Activated naive CD8-positive, alpha-beta T cell (primary cell): Measurements from ENCODE around the gene NTN1.
"Not testable (repeated sequence)": the region's sequence is repeated elsewhere in the genome, so short reads cannot be mapped to it uniquely, and the experiment has no call there.

Source experiments
- H3K27ac Mint-ChIP-seq: one replicate; pipeline ENCODE4 v1.8.0; 2021; ENCODE audit warnings: mixed read lengths
- H3K27me3 Mint-ChIP-seq: one replicate; pipeline ENCODE4 v1.8.0; 2021; ENCODE audit warnings: mixed read lengths
- H3K36me3 Mint-ChIP-seq: one replicate; pipeline ENCODE4 v1.8.0; 2021; ENCODE audit warnings: mixed read lengths
- H3K4me1 Mint-ChIP-seq: one replicate; pipeline ENCODE4 v1.8.0; 2021; ENCODE audit warnings: low read depth, mixed read lengths
- H3K4me3 Mint-ChIP-seq: one replicate; pipeline ENCODE4 v1.8.0; 2021; ENCODE audit warnings: mild to moderate bottlenecking, mixed read lengths
- H3K9me3 Mint-ChIP-seq: one replicate; pipeline ENCODE4 v1.8.0; 2021; ENCODE audit warnings: low read depth, mixed read lengths

The NTN1 gene

DNA sequence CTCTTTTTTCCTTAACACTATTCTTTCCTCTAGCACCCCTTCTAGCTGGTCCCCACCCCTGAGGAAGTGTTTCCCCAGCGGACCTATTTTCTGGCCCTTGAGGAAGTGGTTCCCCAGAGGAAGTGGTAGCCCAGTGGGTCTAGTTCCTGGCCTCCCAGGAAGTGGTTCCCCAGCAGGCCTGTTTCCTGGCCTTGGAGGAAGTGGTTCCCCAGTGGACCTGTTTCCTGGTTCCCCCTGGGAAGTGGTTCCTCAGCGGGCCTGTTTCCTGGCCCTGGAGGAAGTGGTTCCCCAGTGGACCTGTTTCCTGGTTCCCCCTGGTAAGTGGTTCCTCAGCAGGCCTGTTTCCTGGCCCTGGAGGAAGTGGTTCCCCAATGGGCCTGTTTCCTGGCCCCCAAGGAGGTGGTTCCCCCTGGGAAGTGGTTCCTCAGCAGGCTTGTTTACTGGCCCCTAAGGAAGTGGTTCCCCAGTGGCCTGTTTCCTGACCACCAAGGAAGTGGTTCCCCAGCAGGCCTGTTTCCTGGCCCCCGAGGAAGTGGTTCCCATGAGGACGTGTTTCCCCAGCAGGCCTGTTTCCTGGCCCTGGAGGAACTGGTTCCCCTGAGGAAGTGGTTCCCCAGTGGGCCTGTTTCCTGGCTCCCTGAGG is 58.3 kb downstream of the NTN1 start:
- Mint-ChIP-seq H3K9me3 (peaks cover 4% of the 10 kb centered on the region), H3K27me3 (no peaks in the 10 kb centered on the region), H3K27ac (no peak overlapping the region), H3K4me1 (peaks cover 26% of the 10 kb centered on the region), H3K4me3 (no peak overlapping the region), H3K36me3 (no peaks in the 10 kb centered on the region)

GRCh38 chr17:9080296-9080914 is 59.1 kb downstream of the NTN1 start:
- peaks cover 26% of the 10 kb centered on the region for H3K4me1 Mint-ChIP-seq
- peak overlapping the region; percentile 94 for H3K27ac Mint-ChIP-seq
- H3K36me3 Mint-ChIP-seq = no peaks in the 10 kb centered on the region
- peaks cover 4% of the 10 kb centered on the region for H3K9me3 Mint-ChIP-seq
- no peak overlapping the region for H3K4me3 Mint-ChIP-seq
- H3K27me3 Mint-ChIP-seq = no peaks in the 10 kb centered on the region

DNA sequence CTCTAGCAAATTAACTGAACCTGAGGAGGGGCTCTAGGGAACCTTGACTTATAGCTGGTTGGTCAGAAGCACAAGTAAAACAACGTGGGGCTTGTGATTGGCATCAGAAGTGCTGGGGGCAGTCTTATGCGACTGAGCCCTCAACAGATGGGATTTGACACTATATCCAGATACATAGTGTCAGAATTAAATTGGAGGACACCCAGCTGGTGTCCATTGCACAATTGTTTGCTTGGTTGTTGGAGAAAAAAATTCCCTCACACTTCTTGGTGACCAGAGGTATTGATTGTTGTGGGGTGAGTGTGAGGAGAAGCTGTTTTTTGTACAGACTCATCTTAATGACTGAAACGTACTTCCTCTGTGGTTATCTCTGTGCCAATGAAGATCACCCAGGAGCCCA is 59.7 kb downstream of the NTN1 start:
- H3K27ac Mint-ChIP-seq = no peak overlapping the region
- H3K36me3 Mint-ChIP-seq = no peaks in the 10 kb centered on the region
- H3K27me3 Mint-ChIP-seq = no peaks in the 10 kb centered on the region
- no peak overlapping the region for H3K4me3 Mint-ChIP-seq
- peaks cover 26% of the 10 kb centered on the region for H3K4me1 Mint-ChIP-seq
- H3K9me3 Mint-ChIP-seq = peaks cover 4% of the 10 kb centered on the region

GRCh38 chr17:9086577-9086976 is 65.3 kb downstream of the NTN1 start:
- Mint-ChIP-seq H3K4me1 (peaks cover under 1% of the 10 kb centered on the region), H3K9me3 (no peaks in the 10 kb centered on the region), H3K36me3 (no peaks in the 10 kb centered on the region), H3K27ac (no peak overlapping the region), H3K4me3 (no peak overlapping the region), H3K27me3 (no peaks in the 10 kb centered on the region)

- Mint-ChIP-seq H3K9me3 (no peaks in the 10 kb centered on the region), H3K27me3 (no peaks in the 10 kb centered on the region), H3K4me3 (no peak overlapping the region), H3K4me1 (no peaks in the 10 kb centered on the region), H3K36me3 (no peaks in the 10 kb centered on the region), H3K27ac (no peak overlapping the region)
These were observed 66.6 kb downstream of the NTN1 start for GRCh38 chr17:9087921-9088320.

- H3K36me3 Mint-ChIP-seq = no peaks in the 10 kb centered on the region
- H3K4me3 Mint-ChIP-seq = no peak overlapping the region
- H3K9me3 Mint-ChIP-seq = no peaks in the 10 kb centered on the region
- no peaks in the 10 kb centered on the region for H3K4me1 Mint-ChIP-seq
- no peak overlapping the region for H3K27ac Mint-ChIP-seq
- no peaks in the 10 kb centered on the region for H3K27me3 Mint-ChIP-seq
These were observed 69.4 kb downstream of the NTN1 start for GRCh38 chr17:9090641-9091096.

GRCh38 chr17:9094193-9094592 is 72.9 kb downstream of the NTN1 start:
- no peak overlapping the region for H3K27ac Mint-ChIP-seq
- H3K27me3 Mint-ChIP-seq = peaks cover 6% of the 10 kb centered on the region
- H3K9me3 Mint-ChIP-seq = no peaks in the 10 kb centered on the region
- no peak overlapping the region for H3K4me3 Mint-ChIP-seq
- no peaks in the 10 kb centered on the region for H3K36me3 Mint-ChIP-seq
- H3K4me1 Mint-ChIP-seq = no peaks in the 10 kb centered on the region

DNA sequence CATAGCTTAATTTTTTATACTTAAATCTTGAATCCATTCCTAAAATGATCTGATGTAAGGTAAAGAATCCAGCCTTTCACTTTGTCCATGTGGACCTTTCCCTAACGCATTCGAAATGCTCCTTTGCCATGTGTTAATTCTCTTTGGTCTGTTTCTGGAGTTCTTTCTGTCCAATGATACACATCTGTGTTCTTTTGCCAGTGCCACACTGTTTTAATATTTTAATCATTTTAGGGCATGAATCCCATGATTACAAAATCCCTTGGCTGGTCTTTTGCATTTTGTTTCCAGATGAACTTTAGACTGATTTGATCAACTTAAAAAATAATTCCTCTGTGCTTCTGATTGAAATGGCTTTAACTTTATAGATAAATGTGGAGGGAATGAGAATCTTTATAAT is 74.1 kb downstream of the NTN1 start:
- Mint-ChIP-seq H3K36me3 (no peaks in the 10 kb centered on the region), H3K9me3 (no peaks in the 10 kb centered on the region), H3K27ac (no peak overlapping the region)

GRCh38 chr17:9098242-9098825 is 77.0 kb downstream of the NTN1 start:
- no peaks in the 10 kb centered on the region for H3K9me3 Mint-ChIP-seq
- no peak overlapping the region for H3K27ac Mint-ChIP-seq
- H3K4me1 Mint-ChIP-seq = no peaks in the 10 kb centered on the region
- H3K36me3 Mint-ChIP-seq = peaks cover 5% of the 10 kb centered on the region
- no peak overlapping the region for H3K4me3 Mint-ChIP-seq
- H3K27me3 Mint-ChIP-seq = peaks cover 12% of the 10 kb centered on the region

More for the DNA sequence above, 74.1 kb downstream of the NTN1 start:
- no peaks in the 10 kb centered on the region for H3K4me1 Mint-ChIP-seq
- H3K27me3 Mint-ChIP-seq = peaks cover 7% of the 10 kb centered on the region
- H3K4me3 Mint-ChIP-seq = no peak overlapping the region

- no peaks in the 10 kb centered on the region for H3K9me3 Mint-ChIP-seq
- H3K4me3 Mint-ChIP-seq = no peak overlapping the region
- peaks cover 5% of the 10 kb centered on the region for H3K36me3 Mint-ChIP-seq
- no peaks in the 10 kb centered on the region for H3K4me1 Mint-ChIP-seq
- no peak overlapping the region for H3K27ac Mint-ChIP-seq
- H3K27me3 Mint-ChIP-seq = peaks cover 12% of the 10 kb centered on the region
These were observed 80.0 kb downstream of the NTN1 start for GRCh38 chr17:9101356-9101755.

GRCh38 chr17:9103193-9103592 is 81.9 kb downstream of the NTN1 start:
- not testable (repeated sequence) for H3K36me3 Mint-ChIP-seq, H3K9me3 Mint-ChIP-seq, H3K4me1 Mint-ChIP-seq, H3K27me3 Mint-ChIP-seq, H3K27ac Mint-ChIP-seq, H3K4me3 Mint-ChIP-seq

DNA sequence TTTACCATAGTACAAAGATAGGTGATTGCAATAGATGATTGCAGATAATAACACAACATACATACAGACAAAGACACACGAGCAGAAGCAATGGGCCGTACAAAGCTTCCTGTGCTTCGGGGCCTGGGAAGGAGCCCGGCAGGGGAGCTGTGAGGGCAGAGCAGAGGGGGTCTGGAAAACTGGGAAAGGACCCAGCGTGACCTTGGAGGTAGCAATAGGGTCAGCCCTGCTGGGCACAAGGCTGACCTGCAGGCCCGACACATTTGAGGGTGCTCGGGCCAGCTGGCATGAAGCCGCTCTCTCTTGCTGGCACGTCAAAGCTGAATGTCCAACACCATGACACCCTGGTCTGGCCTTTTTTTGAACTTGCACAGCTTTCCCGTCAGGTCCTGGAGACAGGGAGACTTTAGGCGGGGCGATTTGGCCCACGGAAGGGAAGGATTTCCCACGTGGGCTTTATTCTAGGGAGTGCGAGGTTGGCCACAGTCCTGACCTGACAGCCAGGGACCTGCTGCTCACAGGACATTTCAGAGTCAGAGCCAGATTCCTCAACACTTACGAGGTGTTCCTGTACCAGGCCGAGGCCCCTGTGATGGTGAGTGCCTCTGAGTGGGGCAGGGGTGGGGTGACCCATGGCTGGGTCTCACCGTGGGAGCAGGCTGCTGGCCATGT is 83.2 kb downstream of the NTN1 start:
- H3K4me1 Mint-ChIP-seq = no peaks in the 10 kb centered on the region
- H3K27ac Mint-ChIP-seq = no peak overlapping the region
- H3K36me3 Mint-ChIP-seq = peaks cover 5% of the 10 kb centered on the region
- H3K27me3 Mint-ChIP-seq = peaks cover 6% of the 10 kb centered on the region
- no peaks in the 10 kb centered on the region for H3K9me3 Mint-ChIP-seq
- no peak overlapping the region for H3K4me3 Mint-ChIP-seq

GRCh38 chr17:9105068-9105868 is 84.0 kb downstream of the NTN1 start:
- Mint-ChIP-seq H3K4me1 (no peaks in the 10 kb centered on the region), H3K4me3 (no peak overlapping the region), H3K27me3 (peaks cover 6% of the 10 kb centered on the region), H3K9me3 (no peaks in the 10 kb centered on the region), H3K36me3 (peaks cover 5% of the 10 kb centered on the region), H3K27ac (no peak overlapping the region)

DNA sequence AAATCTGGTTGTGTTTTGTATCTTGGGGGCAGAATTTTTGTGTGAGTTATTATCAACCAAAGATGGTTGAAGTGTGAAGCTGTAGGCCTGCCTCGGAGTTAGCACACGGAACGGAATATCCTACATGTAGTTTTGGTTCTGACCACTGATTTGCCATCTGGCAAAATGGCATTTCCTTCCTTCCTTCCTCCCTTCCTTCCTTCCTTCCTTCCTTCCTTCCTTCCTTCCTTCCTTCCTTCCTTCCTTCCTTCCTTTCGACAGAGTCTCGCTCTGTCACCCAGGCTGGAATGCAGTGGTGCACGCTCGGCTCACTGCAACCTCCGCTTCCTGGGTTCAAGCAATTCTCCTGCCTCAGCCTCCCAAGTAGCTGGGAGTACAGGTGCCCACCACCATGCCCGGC is 85.0 kb downstream of the NTN1 start:
- H3K4me3 Mint-ChIP-seq, H3K9me3 Mint-ChIP-seq, H3K27ac Mint-ChIP-seq, H3K36me3 Mint-ChIP-seq, H3K4me1 Mint-ChIP-seq, H3K27me3 Mint-ChIP-seq: not testable (repeated sequence)

- H3K4me3 Mint-ChIP-seq = no peak overlapping the region
- no peaks in the 10 kb centered on the region for H3K36me3 Mint-ChIP-seq
- no peak overlapping the region for H3K27ac Mint-ChIP-seq
- no peaks in the 10 kb centered on the region for H3K4me1 Mint-ChIP-seq
- H3K27me3 Mint-ChIP-seq = no peaks in the 10 kb centered on the region
- no peaks in the 10 kb centered on the region for H3K9me3 Mint-ChIP-seq
These were observed 86.2 kb downstream of the NTN1 start for GRCh38 chr17:9107527-9107926.
